HepG2 (cell line): Measurements from ENCODE around the gene AZU1. TPM values are rescaled to one million over a fixed set of nuclear protein-coding genes. Genes with fewer than 3 reads are reported as not detected.
A peak's percentile ranks its signal among the peaks of the same experiment; 100 is the strongest.

ENCODE experiments used
- HOXA3 ChIP-seq: sonication (generic); formaldehyde crosslinking; IDR thresholded peaks from 2 replicates; pipeline ENCODE4 v1.5.0; 2020; ENCODE audit warnings: missing genetic modification reagents
- KDM4B ChIP-seq: sonication (generic); formaldehyde crosslinking; IDR thresholded peaks from 2 replicates; pipeline ENCODE4 v1.4.0; 2020; ENCODE audit warnings: missing genetic modification reagents
- MAFG ChIP-seq: sonication (generic); formaldehyde crosslinking; IDR thresholded peaks from 2 replicates; pipeline ENCODE4 v1.5.1; 2020; ENCODE audit warnings: mild to moderate bottlenecking, missing genetic modification reagents
- POLR2AphosphoS5 ChIP-seq: IDR thresholded peaks from 2 replicates; pipeline ENCODE4 v1.6.1; 2012; ENCODE audit warnings: low read depth, low read length
- POLR2G ChIP-seq: fragments of 200-400 bp; formaldehyde crosslinking; IDR thresholded peaks from 2 replicates; pipeline ENCODE4 v1.6.1; 2018; ENCODE audit warnings: mild to moderate bottlenecking, low read depth, low read length, moderate library complexity
- SP2 ChIP-seq: sonication (generic); formaldehyde crosslinking; IDR thresholded peaks from 2 replicates; pipeline ENCODE4 v1.5.1; 2020; ENCODE audit warnings: mild to moderate bottlenecking, missing genetic modification reagents
- ZC3H13 ChIP-seq: sonication (generic); formaldehyde crosslinking; IDR thresholded peaks from 2 replicates; pipeline ENCODE4 v1.8.1; 2023; ENCODE audit warnings: mild to moderate bottlenecking, missing genetic modification reagents, moderate library complexity
- ZNF225 ChIP-seq: sonication (generic); formaldehyde crosslinking; IDR thresholded peaks from 2 replicates; pipeline ENCODE4 v1.4.0; 2020; ENCODE audit warnings: mild to moderate bottlenecking, missing genetic modification reagents
- ZNF574 ChIP-seq: sonication (generic); formaldehyde crosslinking; IDR thresholded peaks from 2 replicates; pipeline ENCODE4 v1.4.0; 2020; ENCODE audit warnings: missing genetic modification reagents
- ZNF674 ChIP-seq: sonication (generic); formaldehyde crosslinking; IDR thresholded peaks from 2 replicates; pipeline ENCODE4 v1.5.0; 2020; ENCODE audit warnings: low read depth, mild to moderate bottlenecking, missing genetic modification reagents
- polyA plus RNA-seq, 8 experiments: library from polyadenylated mRNA; depleted of rRNA in 3 of 8; stranded (reverse) in 7 of 8; unstranded in 1 of 8; fragments of >200 nt; fragmentation: Illumina TruSeq in 4 of 8; extraction: Trizol in 4 of 8; gene quantifications; 2 replicates each; pipeline versions ENCODE4 v1.2.1 to v1.2.3, GENCODE V29; 2011 to 2016; ENCODE audit warnings: low read depth in 4 of 8, missing spikeins in 1 of 8, mixed read lengths in 1 of 8; ENCODE audit not compliant: insufficient read depth in 1 of 8
- total RNA-seq, 5 experiments: library from RNA; depleted of rRNA; stranded (reverse); fragments of >200 nt; fragmentation: Illumina TruSeq; extraction: Trizol; gene quantifications; 2 replicates each; pipeline ENCODE4 v1.2.3, GENCODE V29; 2016; ENCODE audit warnings: low read depth in 1 of 5

Gene AZU1
- total and polyA plus RNA-seq, 2 of the 13 experiments (the other 11 are each of a cell fraction or from before 2014, with no cell fraction given): not detected

GRCh38 chr19:805600-806550 lies 21.8 kb upstream of the AZU1 start (continued):
- TF ChIP-seq ZNF674 (CRISPR knock-in tag) (no peak), POLR2G (0 out of 2 replicates have a peak, but pooled peaks have one; percentile 1), HOXA3 (0 out of 2 replicates have a peak, but pooled peaks have one; percentile 47), KDM4B (no peak), POLR2AphosphoS5 (peak; percentile 8; the same call in 1 of the 2 replicates), SP2 (no peak), MAFG (no peak), ZNF574 (CRISPR knock-in tag) (no peak), ZC3H13 (CRISPR knock-in tag) (no peak), ZNF225 (CRISPR knock-in tag) (no peak)
- TF ChIP-seq, all 625 proteins: peak for 7
